Right lobe of liver (tissue), 6 donors: ENCODE measurements around the gene TRIM17. TPM values are rescaled to one million over a fixed set of nuclear protein-coding genes. Genes with fewer than 3 reads are reported as not detected.

Source experiments
- ATAC-seq, 4 donors: fragments of 200-7000 bp; cut with Tn5 transposase; one replicate each; pipeline ENCODE4 v1.9.1; 2020; ENCODE audit warnings: mild to moderate bottlenecking in 4 of 4, moderate library complexity in 4 of 4
- DNase-seq, 3 donors: peaks; one replicate each; pipeline ENCODE4 v3.0.0-alpha.2; 2020
- H3K27ac ChIP-seq, 3 donors: fragments of 200-600 bp; one replicate each; pipeline ENCODE4 v1.8.0; 2022
- H3K27me3 ChIP-seq, 2 donors: fragments of 200-600 bp; one replicate each; pipeline ENCODE4 v1.8.0; 2022
- H3K36me3 ChIP-seq, 4 donors: fragments of 200-600 bp; sonication (generic) in 1 of 4; one replicate each; pipeline versions ENCODE4 v1.5.1 to v1.8.0; 2017 to 2022; ENCODE audit warnings: control low read depth in 1 of 4
- H3K4me1 ChIP-seq, 4 donors: fragments of 200-600 bp; sonication (generic) in 1 of 4; one replicate each; pipeline versions ENCODE4 v1.5.1 to v1.8.0; 2017 to 2022; ENCODE audit warnings: control low read depth in 1 of 4
- H3K4me3 ChIP-seq, 3 donors: fragments of 200-600 bp; one replicate each; pipeline ENCODE4 v1.8.0; 2022
- H3K9me3 ChIP-seq, 4 donors: fragments of 200-600 bp; sonication (generic) in 1 of 4; one replicate each; pipeline versions ENCODE4 v1.5.1 to v1.8.0; 2017 to 2022; ENCODE audit warnings: control low read depth in 1 of 4
- POLR2A ChIP-seq: fragments of 450-650 bp; IDR thresholded peaks from one replicate; pipeline ENCODE4 v1.6.1; 2017; ENCODE audit warnings: antibody characterized with exemption, mild to moderate bottlenecking
- WGBS: methylation state at CpG from one replicate; pipeline ENCODE4 v1.1.6; 2018; ENCODE audit warnings: low coverage, low lambda C conversion rate; ENCODE audit not compliant: insufficient coverage; ENCODE audit errors: missing lambda C conversion rate; 5-methylcytosine and 5-hydroxymethylcytosine counted together
- intact Hi-C, 2 donors: fragments of 100-400 bp; cut with DNase I; formaldehyde crosslinking; loops; one replicate each; pipeline versions ENCODE4 v1.11.2 to v1.14.1; 2022
- total RNA-seq, 6 experiments: library from RNA; depleted of rRNA in 2 of 6; stranded (reverse); fragments of >200 nt in 2 of 6; fragmentation: NEBNext Ultra II Directional in 3 of 6; extraction: Animal tissue kit (Norgen Biotek cat#: 25700) in 3 of 6; gene quantifications; one replicate each; pipeline versions ENCODE4 v1.1.0 to v1.2.4, GENCODE V29; 2016 to 2023
- TF ChIP-seq, protein P1 (sequence below), 4 donors: fragments of 200-600 bp in 3 of 4; fragments of 450-650 bp in 1 of 4; IDR thresholded peaks; one replicate each; pipeline versions ENCODE4 v1.5.1 to v1.8.0; 2016 to 2022; ENCODE audit warnings: antibody characterized with exemption in 4 of 4, mild to moderate bottlenecking in 2 of 4
- donor health status: DM: no; HTN: yes; CAD: no.
- donor health status: DM: no; HTN: no; CAD: no.
- donor health status: DM: no; HTN: no; CAD: no.
- donor health status: DM: no; HTN: yes; CAD: no.
- donor health status: DM: no; HTN: yes; CAD: no.

TRIM17 gene
- total RNA-seq, 6 experiments from 2014 or later: not detected

GRCh38 chr1:228362884-228363450, 53.7 kb downstream of the TRIM17 start:
- DNase-seq: no peak
- WGBS: 88% methylated on average over 3 of the region's 4 CpGs

GRCh38 chr1:228362141-228362883, 54.3 kb downstream of the TRIM17 start:
- no peak overlapping the region for H3K4me3 ChIP-seq
- H3K27me3 ChIP-seq: no peaks in the 10 kb centered on the region
- intact Hi-C loops: no loop called here
- ATAC-seq (no peak), DNase-seq (peak in 2 of 3 donors; percentile 8 to 45)
- TF ChIP-seq, protein P1, sequence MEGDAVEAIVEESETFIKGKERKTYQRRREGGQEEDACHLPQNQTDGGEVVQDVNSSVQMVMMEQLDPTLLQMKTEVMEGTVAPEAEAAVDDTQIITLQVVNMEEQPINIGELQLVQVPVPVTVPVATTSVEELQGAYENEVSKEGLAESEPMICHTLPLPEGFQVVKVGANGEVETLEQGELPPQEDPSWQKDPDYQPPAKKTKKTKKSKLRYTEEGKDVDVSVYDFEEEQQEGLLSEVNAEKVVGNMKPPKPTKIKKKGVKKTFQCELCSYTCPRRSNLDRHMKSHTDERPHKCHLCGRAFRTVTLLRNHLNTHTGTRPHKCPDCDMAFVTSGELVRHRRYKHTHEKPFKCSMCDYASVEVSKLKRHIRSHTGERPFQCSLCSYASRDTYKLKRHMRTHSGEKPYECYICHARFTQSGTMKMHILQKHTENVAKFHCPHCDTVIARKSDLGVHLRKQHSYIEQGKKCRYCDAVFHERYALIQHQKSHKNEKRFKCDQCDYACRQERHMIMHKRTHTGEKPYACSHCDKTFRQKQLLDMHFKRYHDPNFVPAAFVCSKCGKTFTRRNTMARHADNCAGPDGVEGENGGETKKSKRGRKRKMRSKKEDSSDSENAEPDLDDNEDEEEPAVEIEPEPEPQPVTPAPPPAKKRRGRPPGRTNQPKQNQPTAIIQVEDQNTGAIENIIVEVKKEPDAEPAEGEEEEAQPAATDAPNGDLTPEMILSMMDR (IDR thresholded peaks at IDR 0.05): no peak
- TF ChIP-seq POLR2A: no peak
- H3K36me3 ChIP-seq: no peaks in the 10 kb centered on the region
- H3K9me3 ChIP-seq: no peaks in the 10 kb centered on the region
- no CpG with 5 or more reads among the region's 18 CpGs for WGBS
- H3K27ac ChIP-seq: no peak overlapping the region
- H3K4me1 ChIP-seq: no peaks in the 10 kb centered on the region

More at GRCh38 chr1:228362884-228363450, 53.7 kb downstream of the TRIM17 start:
- Histone ChIP-seq H3K9me3 (no peaks in the 10 kb centered on the region), H3K36me3 (no peaks in the 10 kb centered on the region), H3K4me3 (no peak overlapping the region), H3K27ac (no peak overlapping the region), H3K4me1 (no peaks in the 10 kb centered on the region), H3K27me3 (no peaks in the 10 kb centered on the region)
- no peak for ATAC-seq
- intact Hi-C loops: no loop called here
- TF ChIP-seq, protein P1 (IDR thresholded peaks at IDR 0.05): no peak
- no peak for TF ChIP-seq POLR2A

DNA sequence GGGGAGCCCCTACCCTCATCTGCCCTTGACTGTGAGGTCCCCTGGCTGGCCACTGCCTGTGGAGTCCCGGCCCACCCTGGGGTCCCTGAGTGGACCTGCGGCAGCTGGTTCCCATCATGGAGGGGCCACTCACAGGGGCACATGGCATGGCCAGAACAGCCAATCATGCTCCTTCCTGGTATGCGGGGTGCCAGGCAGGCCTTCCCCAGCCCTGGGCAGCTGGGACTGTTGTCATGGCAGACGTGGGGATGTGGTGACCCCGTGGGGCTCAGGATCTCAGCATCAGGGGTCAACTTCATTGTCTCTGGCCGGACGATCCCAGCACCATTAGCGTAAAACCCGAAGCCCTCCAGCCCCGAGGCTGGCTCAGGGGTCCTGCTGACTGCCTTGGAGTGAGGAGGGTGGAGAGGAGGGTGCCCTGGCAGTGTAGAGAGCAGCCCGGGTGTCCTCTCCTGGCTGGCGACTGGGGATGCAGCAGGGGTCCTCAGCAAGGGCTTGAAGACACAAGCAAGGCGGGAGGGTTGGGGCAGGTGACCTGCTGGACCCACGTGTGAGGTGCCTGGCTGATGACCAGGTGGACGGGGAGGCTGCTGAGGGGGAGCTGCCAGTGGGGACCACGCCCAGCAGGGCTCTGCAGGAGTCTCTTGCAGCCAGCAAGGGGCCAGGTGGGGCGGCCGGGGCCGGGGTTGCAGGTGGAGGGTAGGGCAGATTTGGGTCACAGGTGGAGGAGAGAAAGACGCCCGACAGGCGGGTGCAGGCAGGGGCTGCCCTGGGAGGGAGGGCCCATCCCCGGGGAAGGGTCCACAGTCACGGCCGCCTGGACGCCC, 55.1 kb downstream of the TRIM17 start:
- H3K27ac ChIP-seq: no peak overlapping the region
- H3K9me3 ChIP-seq: no peaks in the 10 kb centered on the region
- H3K36me3 ChIP-seq: no peaks in the 10 kb centered on the region
- H3K4me1 ChIP-seq: no peaks in the 10 kb centered on the region
- intact Hi-C loops: no loop called here
- ATAC-seq (no peak), DNase-seq (peak in 2 of 3 donors; percentile 15 to 57)
- H3K4me3 ChIP-seq: no peak overlapping the region
- TF ChIP-seq, protein P1 (IDR thresholded peaks at IDR 0.05): no peak
- no peak for TF ChIP-seq POLR2A
- no peaks in the 10 kb centered on the region for H3K27me3 ChIP-seq
- WGBS: 88% methylated on average over 5 of the region's 26 CpGs

GRCh38 chr1:228360533-228361313, 55.9 kb downstream of the TRIM17 start:
- 20% methylated on average over 1 of the region's 19 CpGs for WGBS
- Histone ChIP-seq H3K27me3 (no peaks in the 10 kb centered on the region), H3K36me3 (no peaks in the 10 kb centered on the region), H3K9me3 (no peaks in the 10 kb centered on the region), H3K27ac (no peak overlapping the region), H3K4me3 (no peak overlapping the region), H3K4me1 (no peaks in the 10 kb centered on the region)
- DNase-seq: peak in 2 of 3 donors; percentile 10 to 51
- intact Hi-C loops: no loop called here
- TF ChIP-seq, protein P1 (IDR thresholded peaks at IDR 0.05): no peak
- TF ChIP-seq POLR2A: no peak
- peak in 2 of 4 donors; percentile 13 to 52 for ATAC-seq
